C1 segment of cervical spinal cord (tissue), 14 donors: ENCODE measurements around the gene TMEM205.
"Not testable (repeated sequence)": the region's sequence is repeated elsewhere in the genome, so short reads cannot be mapped to it uniquely, and the experiment has no call there.

Source experiments
- DNase-seq, 14 donors: peaks; one replicate each; lab custom pipeline; 2025; lab: John Stamatoyannopoulos, UW

The TMEM205 gene

GRCh38 chr19:11346104-11346940 lies at the start of gene TMEM205, which contains the start of gene CCDC159:
TMEM205 (minus strand) TSS chr19:11346268; CDS start chr19:11345619, 649 bp downstream.
CCDC159 (plus strand) TSS chr19:11346519; CDS start chr19:11346607, 88 bp downstream.
- peak; percentile 86 to 99 (median 96) for DNase-seq

- no peak for DNase-seq
Measured at GRCh38 chr19:11390933-11391680, 45.0 kb upstream of the TMEM205 start.

- no peak for DNase-seq
Measured at GRCh38 chr19:11390359-11390758, 44.3 kb upstream of the TMEM205 start.

- DNase-seq: no peak
Measured at GRCh38 chr19:11387162-11388034, 41.3 kb upstream of the TMEM205 start.

GRCh38 chr19:11384778-11385129 lies 38.7 kb upstream of the TMEM205 start:
- no peak for DNase-seq

- peak in 2 of 14 donors; percentile 22 to 24 for DNase-seq
Measured at GRCh38 chr19:11383706-11384048, 37.6 kb upstream of the TMEM205 start.

- peak in 2 of 14 donors; percentile 12 to 16 for DNase-seq
Measured at GRCh38 chr19:11382898-11383705, 37.0 kb upstream of the TMEM205 start.

- peak; percentile 56 to 95 (median 88) for DNase-seq
Measured at GRCh38 chr19:11380653-11381537, 34.8 kb upstream of the TMEM205 start.

GRCh38 chr19:11379857-11380350 lies 33.8 kb upstream of the TMEM205 start:
- no peak for DNase-seq

GRCh38 chr19:11379269-11379845 lies 33.3 kb upstream of the TMEM205 start:
- DNase-seq: not testable (repeated sequence)

GRCh38 chr19:11378319-11379189 lies 32.5 kb upstream of the TMEM205 start:
- peak in 7 of 14 donors; percentile 3 to 43 (median 20) for DNase-seq

- DNase-seq: no peak
Measured at GRCh38 chr19:11377756-11378155, 31.7 kb upstream of the TMEM205 start.

- peak in 2 of 14 donors; percentile 9 to 12 for DNase-seq
Measured at GRCh38 chr19:11377237-11377636, 31.2 kb upstream of the TMEM205 start.

- DNase-seq: peak in 7 of 14 donors; percentile 33 to 63 (median 57)
Measured at GRCh38 chr19:11375143-11375948, 29.3 kb upstream of the TMEM205 start.

- peak; percentile 95 to 100 (median 99) for DNase-seq
Measured at GRCh38 chr19:11374433-11375142, 28.5 kb upstream of the TMEM205 start, which contains the start of gene SWSAP1. SWSAP1 (plus strand) TSS chr19:11374666; CDS start chr19:11374681, 15 bp downstream.

- DNase-seq: peak in 4 of 14 donors; percentile 27 to 48 (median 30)
Measured at GRCh38 chr19:11373885-11374432, 27.9 kb upstream of the TMEM205 start.
